ENCODE results near the gene PARD3. TPM values are rescaled to one million over a fixed set of nuclear protein-coding genes. Genes with fewer than 3 reads are reported as not detected.

Gene PARD3
- total RNA-seq, 2 experiments from 2014 or later, result 0.61 to 0.63 TPM

DNA sequence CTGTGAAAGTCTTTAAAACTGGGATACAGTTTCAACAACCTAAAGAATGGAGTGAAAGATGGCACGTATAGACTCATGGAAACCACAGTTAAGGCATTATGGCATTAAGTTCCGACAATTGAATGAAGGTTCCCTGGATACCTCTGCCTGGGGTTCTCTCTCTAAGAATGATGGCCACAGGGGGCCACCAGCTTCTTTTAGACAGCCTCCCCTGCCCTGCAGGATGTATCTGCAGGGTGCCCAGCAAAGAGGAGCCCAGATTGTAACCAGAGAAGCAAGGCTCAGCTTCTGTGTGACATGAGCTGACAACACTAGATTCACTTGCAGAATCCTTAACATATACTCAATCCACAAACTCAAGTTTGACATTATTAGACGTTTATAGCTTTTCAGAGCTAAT lies 645.4 kb downstream of the PARD3 start:
- POLR2A ChIA-PET, result no interaction called here
- CTCF ChIA-PET, result no interaction called here

DNA sequence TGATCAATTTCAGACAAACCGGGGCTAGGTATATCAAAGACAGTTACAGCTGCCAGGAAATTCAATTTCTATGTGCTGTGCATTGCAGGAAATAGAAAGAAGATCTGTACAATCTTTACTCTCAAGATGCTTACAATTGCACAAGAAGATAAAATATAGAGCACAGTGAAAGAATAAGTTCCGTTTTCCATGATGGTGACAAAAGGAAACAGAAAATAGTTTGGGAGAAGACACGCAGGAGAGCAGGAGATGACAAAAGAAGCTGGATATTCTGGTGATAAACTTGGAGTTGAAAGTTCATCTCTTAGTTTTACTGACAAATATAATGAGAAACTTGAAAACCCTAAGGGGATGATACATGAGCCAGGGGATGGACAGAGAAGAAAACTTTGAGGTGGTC lies 646.0 kb downstream of the PARD3 start:
- POLR2A ChIA-PET, result no interaction called here
- CTCF ChIA-PET, result no interaction called here

DNA sequence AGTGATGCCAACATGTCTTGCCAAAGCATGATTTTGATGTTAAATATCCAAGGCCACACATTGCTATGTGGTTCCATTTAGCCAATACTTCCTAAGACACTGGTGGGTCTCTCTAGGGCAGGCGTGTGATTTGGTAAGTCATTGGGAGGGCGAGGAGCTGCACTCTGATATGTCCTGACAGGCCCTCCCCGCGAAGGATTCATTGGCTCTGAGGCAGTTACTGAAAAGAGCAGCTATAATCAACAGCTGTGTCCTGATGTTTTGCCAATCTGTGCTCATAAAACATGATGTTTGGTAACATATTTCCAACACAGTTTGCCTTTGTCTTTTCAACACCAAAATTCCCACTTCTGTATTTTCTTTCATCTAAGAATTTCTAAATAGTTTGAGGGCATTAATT lies 646.7 kb downstream of the PARD3 start:
- CTCF ChIA-PET, result no interaction called here
- POLR2A ChIA-PET, result no interaction called here

DNA sequence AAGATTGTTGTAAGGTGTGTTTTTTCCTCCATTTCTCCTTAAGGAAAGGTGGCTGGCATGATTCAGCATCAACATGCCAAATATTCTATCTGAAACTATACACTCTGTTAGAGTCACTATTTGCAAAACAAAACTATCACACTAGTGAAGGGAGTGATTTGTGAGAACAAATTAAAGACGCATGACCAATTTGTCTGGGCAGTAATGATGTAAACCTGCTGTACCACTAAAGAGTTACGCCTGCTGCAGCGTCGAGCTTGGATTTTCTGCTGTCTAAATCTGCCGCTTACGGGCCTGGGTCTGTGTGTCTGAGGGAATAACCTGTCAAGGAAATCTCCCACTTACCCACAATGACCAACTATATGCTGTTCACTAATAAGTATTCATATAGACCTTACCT lies 648.3 kb downstream of the PARD3 start:
- ChIA-PET POLR2A (no interaction called here), CTCF (no interaction called here)

DNA sequence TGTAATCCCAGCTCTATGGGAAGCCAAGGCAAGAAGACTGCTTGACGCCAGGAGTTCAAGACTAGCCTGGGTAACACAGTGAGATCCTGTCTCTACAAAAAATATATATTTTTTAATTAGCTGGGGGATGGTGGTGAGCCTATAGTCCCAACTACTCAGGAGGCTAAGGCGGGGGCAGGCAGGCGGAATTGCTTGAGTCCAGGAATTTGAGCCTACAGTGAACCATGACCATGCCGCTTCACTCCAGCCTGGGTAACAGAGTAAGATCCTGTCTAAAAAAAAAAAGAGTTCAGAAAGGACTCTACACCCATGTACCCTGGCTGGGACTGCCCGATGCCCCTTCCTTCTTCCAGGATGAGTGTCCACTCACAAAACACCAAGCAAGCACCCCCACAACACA lies 648.7 kb downstream of the PARD3 start:
- CTCF ChIA-PET, result no interaction called here
- POLR2A ChIA-PET, result no interaction called here

DNA sequence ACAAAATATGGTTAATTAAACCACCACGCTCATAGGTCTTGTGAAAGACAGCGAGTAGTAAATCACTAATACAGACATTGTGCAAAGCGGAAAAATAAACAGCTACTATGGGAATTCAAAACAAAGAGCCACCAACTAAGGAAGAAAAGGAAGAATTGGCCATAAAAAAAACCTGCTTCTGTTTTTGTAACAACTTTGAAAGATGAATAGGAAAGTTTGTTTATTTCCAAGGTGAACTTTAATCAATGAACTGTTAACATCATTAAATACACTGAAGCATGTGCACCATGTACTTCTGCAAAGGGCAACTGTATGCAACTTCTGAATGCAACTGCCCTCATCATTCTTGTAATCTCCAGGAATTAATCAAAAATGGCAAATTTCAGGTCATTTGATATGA lies 651.1 kb downstream of the PARD3 start:
- ChIA-PET CTCF (no interaction called here), POLR2A (no interaction called here)

DNA sequence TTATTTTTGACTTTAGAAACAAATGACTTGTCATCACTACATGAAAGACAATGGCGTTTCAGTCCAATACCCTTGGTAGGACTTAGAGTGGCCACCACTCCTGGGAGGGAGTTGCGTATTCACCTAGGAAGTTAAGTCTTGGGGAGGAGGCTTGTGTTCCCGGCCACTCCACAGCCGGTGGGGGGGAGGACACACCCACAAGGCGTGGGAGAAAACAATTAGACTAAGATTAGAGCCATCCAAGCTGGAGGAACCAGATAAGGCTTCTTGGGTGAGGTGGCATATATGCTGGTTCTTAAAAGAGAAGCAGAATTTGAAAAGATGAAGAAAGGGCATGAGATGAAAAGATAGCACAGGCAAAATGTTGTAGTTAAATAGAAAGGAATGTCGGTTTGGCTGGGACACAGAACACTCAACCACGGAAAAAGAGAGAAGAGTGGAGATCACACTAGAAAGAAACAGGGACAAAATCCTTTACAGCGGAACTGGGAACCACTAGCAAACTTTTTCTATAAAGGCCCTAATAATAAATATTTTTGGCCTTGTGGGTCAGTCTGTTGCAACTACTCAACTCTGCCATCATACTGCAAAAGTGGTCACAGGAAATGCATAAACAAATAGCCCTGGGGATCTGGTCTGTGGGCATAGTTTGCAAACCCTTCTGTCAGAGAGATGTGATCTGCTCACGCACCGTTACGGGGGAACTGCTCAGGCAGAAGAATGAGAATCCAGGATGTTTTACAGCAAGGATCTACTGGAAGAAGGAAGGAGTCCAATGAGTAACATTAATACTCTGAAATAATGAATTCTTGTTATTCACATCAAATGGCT lies 651.8 kb downstream of the PARD3 start:
- CTCF ChIA-PET, result no interaction called here
- POLR2A ChIA-PET, result no interaction called here

DNA sequence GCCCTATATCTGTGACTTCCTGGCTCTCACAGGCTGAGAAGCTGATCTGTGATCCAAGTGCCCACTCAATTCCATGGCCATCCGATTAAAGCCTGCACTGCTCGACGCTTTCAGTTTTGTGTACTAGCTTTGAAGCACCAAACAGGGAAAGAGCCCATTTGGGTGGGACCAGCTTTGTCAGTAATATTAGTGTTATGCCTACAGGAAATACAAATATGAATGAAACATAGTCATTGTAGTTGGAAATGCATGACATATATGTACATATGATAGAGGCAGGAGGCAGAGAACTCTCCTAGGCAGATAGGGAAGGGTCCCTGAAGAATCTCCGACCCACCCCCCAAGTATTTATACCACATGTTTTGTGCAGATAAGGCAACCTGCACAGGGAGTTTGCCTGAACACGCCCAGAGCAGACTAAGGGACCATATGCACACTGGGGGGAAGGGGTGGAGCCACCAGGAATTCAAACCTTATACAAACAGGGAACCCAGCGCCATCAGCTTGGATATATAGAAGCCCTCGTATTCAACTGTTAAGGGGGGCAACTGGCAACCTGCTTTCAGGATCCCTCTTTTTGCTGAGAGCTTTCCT lies 653.2 kb downstream of the PARD3 start:
- ChIA-PET CTCF (no interaction called here), POLR2A (no interaction called here)

DNA sequence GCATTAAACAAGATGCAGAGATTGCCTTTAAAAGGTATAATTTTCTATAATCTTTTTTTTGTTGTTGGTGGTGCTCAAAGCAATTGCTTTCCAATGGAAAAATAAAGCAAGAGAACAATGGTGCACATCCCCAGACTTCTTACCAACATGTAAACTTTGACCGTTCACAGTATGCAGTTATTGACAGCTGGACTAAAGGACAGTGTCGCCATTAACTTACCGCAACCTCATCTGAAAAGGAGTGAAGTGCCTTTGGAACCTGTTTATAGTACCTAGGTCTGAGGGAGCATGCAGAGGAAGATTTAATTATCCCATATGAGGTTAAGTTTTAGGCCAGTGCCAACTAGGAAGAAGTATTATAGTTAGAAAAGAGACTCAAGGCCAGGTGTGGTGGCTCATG lies 654.5 kb downstream of the PARD3 start:
- ChIA-PET POLR2A (no interaction called here), CTCF (no interaction called here)

DNA sequence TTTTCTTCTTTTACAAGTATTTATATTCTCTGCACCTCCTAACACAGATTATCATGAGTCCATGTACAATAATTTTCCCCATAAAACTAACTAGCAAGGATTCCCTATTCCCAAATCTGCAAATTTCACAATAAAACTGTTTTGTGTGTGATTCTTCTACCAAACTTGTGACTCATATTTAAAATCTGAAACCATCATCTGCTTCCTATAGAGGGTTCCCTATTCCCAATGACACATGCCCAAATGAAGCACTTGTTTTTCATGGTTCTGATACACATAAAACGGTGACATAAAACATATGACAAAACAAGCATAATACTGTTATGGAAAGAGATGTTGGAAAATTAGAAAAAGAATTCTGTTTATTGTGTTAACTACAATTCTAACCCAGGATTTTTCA lies 657.6 kb downstream of the PARD3 start:
- POLR2A ChIA-PET, result no interaction called here

DNA sequence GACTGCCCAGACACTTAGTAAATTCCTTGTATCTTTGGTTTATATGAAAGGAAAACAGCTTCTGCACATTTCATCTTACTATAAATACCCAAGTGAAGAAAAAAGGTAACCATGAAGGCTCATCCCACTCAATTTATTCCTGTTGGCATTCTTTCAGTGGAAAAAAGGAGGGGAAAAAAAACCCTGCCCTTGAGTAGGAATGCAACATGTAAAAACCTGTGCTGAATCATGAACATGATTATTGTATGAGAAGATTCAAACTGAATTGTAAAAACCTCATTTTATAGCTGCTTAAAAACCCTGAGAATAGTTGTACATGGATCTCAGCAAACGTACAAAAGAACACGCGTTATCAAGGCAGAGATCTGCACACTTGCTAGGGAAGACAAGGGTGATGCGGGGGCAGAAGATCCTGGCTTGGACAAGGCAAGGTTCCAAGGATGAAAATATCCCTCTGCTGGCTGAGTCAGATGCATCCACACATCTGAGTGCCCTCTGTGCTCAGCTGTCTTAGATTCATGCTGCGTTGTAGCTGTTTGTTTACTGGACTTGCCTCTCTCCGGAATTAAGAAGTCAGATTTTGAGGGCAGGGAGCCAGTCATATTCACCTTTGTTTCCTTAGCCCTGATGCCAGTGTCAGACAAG lies 658.2 kb downstream of the PARD3 start:
- ChIA-PET CTCF (no interaction called here), POLR2A (no interaction called here)

More for the DNA sequence above, 657.6 kb downstream of the PARD3 start:
- CTCF ChIA-PET, result no interaction called here

DNA sequence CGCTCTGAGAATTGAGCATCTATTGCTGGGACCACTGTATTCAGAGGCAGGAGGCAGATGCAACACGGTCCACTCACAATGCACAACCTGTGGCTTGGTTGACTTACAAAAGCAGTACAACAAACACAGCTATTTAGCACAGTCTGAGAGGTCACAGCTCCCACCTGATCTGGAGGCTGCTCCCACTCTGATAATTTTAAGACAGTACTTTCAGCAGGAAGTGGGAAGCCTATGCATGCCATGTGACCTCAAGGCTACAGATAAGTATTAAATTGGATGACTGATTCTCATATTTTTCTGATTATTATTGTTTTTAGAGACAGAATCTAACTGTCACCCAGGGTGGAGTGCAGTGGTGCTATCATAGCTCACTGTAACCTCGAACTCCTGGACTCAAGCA lies 659.3 kb downstream of the PARD3 start:
- CTCF ChIA-PET, result no interaction called here

DNA sequence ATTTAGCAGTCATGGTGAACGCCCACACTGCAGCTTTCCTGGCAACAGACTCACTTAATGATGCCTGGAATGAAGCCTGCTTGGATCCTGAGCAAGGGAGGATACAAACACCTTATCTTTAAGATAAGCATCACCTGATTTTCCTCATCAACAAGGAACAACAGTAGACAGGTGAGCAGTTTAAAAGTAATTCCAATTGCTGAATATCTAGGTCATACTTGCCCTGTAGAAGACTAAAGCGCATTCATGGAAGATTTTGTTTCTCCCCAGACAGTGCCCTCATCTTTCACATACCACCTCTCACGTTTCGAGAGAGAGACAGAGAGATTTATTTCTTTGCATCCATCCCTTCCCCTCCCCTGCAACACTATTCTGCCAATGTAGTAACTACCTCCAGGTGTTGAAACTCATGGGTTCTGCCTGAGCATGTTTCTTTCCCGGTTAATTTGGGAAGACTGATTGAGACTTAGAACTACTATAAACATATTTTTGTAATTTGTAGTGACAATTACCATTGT lies 660.7 kb downstream of the PARD3 start:
- CTCF ChIA-PET, result no interaction called here
- POLR2A ChIA-PET, result no interaction called here

More for the DNA sequence above, 659.3 kb downstream of the PARD3 start:
- POLR2A ChIA-PET, result no interaction called here

DNA sequence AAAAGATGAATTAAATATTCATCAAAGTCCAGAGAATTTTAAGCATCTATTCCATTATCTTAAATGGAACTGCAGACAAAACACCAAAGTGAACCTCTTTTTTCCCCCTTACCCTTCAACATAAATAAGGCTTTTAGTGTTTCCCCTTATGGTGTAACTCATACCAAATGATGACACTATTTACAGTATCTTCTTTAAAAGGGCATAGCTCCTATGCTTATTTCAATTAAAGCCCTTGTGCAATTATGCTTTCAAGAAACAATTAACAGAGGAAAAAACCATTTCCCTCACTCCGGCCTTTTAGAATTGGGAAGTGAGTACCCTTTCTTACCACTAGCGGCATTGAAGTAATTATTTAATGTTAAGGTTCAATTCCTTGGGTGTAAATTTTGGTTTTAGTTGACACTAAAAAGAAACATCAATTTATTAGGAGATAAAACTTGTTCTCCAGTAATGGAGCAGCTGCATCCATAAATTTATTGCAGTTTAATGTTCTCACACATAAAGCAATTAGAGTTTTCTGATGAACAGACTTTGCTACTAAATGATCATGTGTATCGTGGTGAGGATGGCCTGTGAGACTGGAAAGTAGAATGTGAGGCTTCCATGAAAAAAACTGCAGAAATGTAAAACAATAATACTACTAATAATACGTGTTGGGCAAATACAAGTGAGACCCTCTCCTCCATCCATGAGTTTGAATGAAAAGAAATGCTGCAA lies 661.3 kb downstream of the PARD3 start:
- CTCF ChIA-PET, result no interaction called here
- POLR2A ChIA-PET, result no interaction called here

DNA sequence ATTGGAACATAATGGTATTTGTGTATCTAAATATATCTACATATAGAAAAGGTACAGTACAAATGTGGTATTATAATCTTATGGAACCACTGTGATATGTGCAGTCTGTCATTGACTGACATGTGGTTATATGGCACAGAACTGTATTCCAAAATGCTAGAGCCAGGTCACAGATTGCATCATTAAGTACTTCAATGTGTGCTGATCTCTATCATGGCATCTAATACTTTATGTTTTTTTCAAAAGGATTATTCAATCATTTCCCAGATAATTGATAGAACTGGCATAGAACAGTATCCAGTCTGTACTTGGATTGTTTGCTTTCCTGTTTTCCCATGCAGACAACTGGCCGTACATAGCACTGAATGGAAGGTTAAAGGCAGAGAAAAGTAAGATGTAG lies 662.7 kb downstream of the PARD3 start:
- ChIA-PET CTCF (no interaction called here), POLR2A (no interaction called here)

DNA sequence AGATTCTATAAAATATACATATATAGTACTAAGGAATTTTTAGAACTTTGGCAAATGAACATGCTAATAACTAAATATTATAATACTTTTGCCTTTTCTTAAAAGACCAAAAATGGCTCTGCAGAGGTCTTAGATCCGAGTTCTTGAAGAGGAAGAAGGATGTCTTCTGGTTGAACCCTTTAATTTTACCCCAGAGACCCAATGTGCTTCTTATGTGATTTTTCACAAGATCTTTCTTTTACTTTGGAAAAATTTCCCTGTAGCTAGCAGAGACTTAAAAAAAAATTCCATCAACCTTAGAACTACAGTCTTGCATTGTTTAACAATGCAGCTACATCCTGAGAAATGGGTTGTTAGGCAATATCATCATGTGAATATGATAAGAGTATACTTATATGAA lies 663.2 kb downstream of the PARD3 start:
- ChIA-PET POLR2A (no interaction called here), CTCF (no interaction called here)

DNA sequence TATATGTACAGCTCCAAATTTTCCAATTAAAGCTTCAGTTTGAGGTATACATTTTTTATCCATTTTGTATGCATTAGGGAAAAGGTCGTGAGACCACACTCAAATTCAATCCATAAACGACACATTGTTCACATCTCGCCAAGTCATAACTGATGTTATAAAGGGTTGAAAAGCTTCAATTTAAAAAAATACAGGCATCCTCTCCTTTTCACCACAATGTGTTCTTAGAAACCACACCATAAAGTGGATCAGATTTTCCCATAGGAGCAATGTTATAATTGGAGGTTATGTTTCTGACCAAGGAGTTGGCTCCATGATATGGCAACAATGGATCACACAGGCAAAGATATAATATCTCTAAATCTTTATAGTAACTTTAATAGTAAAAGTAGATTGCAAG lies 663.6 kb downstream of the PARD3 start:
- POLR2A ChIA-PET, result no interaction called here
- CTCF ChIA-PET, result no interaction called here

DNA sequence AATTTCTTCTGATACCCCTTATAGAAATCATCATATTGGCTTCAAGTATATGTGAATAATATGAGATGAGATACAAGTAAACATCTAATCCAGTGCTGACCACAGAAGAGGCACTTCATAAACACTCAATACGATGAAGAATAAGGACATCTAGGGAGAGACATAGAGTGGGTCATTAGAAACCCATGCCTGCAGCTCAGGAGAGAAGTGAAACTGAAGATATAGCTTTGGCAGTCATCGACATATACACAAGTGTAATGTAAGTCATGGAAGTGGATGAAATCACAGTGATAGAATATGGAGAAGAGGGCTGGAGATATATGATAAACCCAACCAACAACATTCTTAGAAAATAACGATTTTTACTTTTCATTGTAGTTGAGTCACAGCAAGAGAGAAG lies 665.0 kb downstream of the PARD3 start:
- POLR2A ChIA-PET, result no interaction called here

DNA sequence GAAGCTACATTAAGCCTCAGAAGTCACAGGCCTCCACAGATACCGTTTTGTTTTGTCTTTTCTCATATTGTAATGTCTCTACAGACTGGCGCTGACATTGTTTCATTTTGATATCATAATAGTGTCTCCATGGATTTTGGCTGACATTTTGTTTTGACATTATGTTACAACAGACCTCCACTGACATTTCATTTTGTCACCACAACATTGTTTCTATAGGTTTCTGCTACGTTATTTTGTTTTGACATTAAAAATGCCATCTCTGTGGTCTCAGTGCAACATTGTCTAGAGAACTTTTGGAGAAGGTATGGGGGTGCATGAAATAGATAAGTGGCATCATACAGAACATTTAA lies 666.8 kb downstream of the PARD3 start:
- POLR2A ChIA-PET, result no interaction called here
- CTCF ChIA-PET, result no interaction called here

More for the DNA sequence above, 665.0 kb downstream of the PARD3 start:
- CTCF ChIA-PET, result no interaction called here

DNA sequence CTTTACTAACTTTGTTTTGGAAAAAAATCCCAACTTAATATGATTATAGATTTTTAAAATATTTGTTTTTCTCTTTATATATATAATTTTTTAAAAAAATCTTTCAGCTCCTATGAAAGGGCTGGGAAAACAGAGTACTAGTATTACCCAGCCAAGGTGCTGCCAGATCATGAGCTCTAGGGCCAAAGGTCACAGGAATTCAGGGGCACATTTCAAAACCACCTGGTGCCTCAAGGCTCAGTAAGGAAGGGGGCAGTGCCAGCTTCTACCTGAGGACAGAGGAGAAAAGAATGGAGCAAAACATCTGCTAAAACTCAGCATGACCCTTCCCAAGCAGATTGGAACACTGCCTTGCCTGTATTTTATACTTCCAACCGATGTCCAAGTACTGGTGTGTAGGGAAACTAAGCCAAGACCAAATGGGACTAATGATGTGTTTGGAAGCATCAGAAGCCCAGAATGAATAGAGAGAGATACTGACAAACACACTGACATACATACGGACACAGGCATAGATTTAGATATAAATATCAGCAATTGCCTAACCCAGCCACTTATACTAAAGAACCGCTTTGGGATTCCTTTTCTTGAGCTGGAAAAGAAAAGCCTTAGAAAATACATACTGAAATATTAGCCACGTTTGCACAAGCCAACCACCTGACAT lies 667.3 kb downstream of the PARD3 start:
- CTCF ChIA-PET, result no interaction called here

More for the DNA sequence above, 667.3 kb downstream of the PARD3 start:
- POLR2A ChIA-PET, result no interaction called here
